ENCODE measurements around the gene ARHGDIG. TPM values are rescaled to one million over a fixed set of nuclear protein-coding genes. Genes with fewer than 3 reads are reported as not detected.

The ARHGDIG gene
- total RNA-seq, 4 donors from 2014 or later, result not detected

GRCh38 chr16:316741-317464 lies 36.5 kb downstream of the ARHGDIG start:
- Histone ChIP-seq H3K9me3 (no peaks in the 10 kb centered on the region), H3K4me1 (no peaks in the 10 kb centered on the region), H3K4me3 (no peak overlapping the region), H3K36me3 (peaks cover 0 to 45% (median 0%) of the 10 kb centered on the region in 3 donors), H3K27ac (no peak overlapping the region), H3K27me3 (no peaks in the 10 kb centered on the region)
- no peak for TF ChIP-seq POLR2A (IDR thresholded peaks at IDR 0.05)
- no peak for TF ChIP-seq EP300 (IDR thresholded peaks at IDR 0.05)
- no peak for TF ChIP-seq CTCF (IDR thresholded peaks at IDR 0.05)
- DNase-seq (ENCODE audit: low spot score in 2 of 2), result no peak
- WGBS, 2 donors, result 87% methylated on average over 18 to 19 of the region's 19 CpGs

- Histone ChIP-seq H3K36me3 (peaks cover 0 to 39% (median 0%) of the 10 kb centered on the region in 3 donors), H3K9me3 (no peaks in the 10 kb centered on the region), H3K4me3 (no peak overlapping the region), H3K27ac (no peak overlapping the region), H3K4me1 (no peaks in the 10 kb centered on the region), H3K27me3 (no peaks in the 10 kb centered on the region)
- 94 to 95% methylated on average over 5 of the region's 5 CpGs for WGBS, 2 donors
- DNase-seq (ENCODE audit: low spot score in 2 of 2), result no peak
- TF ChIP-seq POLR2A (IDR thresholded peaks at IDR 0.05) (no peak), EP300 (IDR thresholded peaks at IDR 0.05) (no peak), CTCF (IDR thresholded peaks at IDR 0.05) (no peak)
Measured at GRCh38 chr16:317583-317982, 37.2 kb downstream of the ARHGDIG start.

- Histone ChIP-seq H3K27ac (no peak overlapping the region), H3K4me3 (no peak overlapping the region), H3K27me3 (no peaks in the 10 kb centered on the region), H3K4me1 (no peaks in the 10 kb centered on the region), H3K9me3 (no peaks in the 10 kb centered on the region), H3K36me3 (peaks cover 0 to 29% (median 0%) of the 10 kb centered on the region in 3 donors)
- no peak for DNase-seq (ENCODE audit: low spot score in 2 of 2)
- TF ChIP-seq EP300 (IDR thresholded peaks at IDR 0.05), result no peak
- WGBS, 2 donors, result 83 to 85% methylated on average over 14 to 22 of the region's 22 CpGs
Measured at GRCh38 chr16:318628-319027, 38.2 kb downstream of the ARHGDIG start.

GRCh38 chr16:320206-320605 lies 39.8 kb downstream of the ARHGDIG start:
- WGBS, 2 donors, result 91 to 93% methylated on average over 5 of the region's 5 CpGs
- Histone ChIP-seq H3K27me3 (no peaks in the 10 kb centered on the region), H3K27ac (no peak overlapping the region), H3K9me3 (no peaks in the 10 kb centered on the region), H3K36me3 (peaks cover 0 to 20% (median 0%) of the 10 kb centered on the region in 3 donors), H3K4me3 (no peak overlapping the region), H3K4me1 (peaks cover 0 to 9% (median 4%) of the 10 kb centered on the region in 4 donors)
- TF ChIP-seq POLR2A (IDR thresholded peaks at IDR 0.05), result no peak
- no peak for TF ChIP-seq EP300 (IDR thresholded peaks at IDR 0.05)
- TF ChIP-seq CTCF (IDR thresholded peaks at IDR 0.05), result no peak
- no peak for DNase-seq (ENCODE audit: low spot score in 2 of 2)

- no peak for TF ChIP-seq EP300 (IDR thresholded peaks at IDR 0.05)
- WGBS, 2 donors, result 63 to 69% methylated on average over 9 of the region's 9 CpGs
- Histone ChIP-seq H3K36me3 (peaks cover 0 to 20% (median 0%) of the 10 kb centered on the region in 3 donors), H3K4me1 (peaks cover 0 to 17% (median 8%) of the 10 kb centered on the region in 4 donors), H3K27ac (no peak overlapping the region), H3K9me3 (no peaks in the 10 kb centered on the region), H3K27me3 (no peaks in the 10 kb centered on the region), H3K4me3 (no peak overlapping the region)
- DNase-seq (ENCODE audit: low spot score in 2 of 2), result no peak
Measured at GRCh38 chr16:321532-321931, 41.1 kb downstream of the ARHGDIG start.

GRCh38 chr16:322476-323143 lies 42.2 kb downstream of the ARHGDIG start:
- Histone ChIP-seq H3K4me3 (no peak overlapping the region), H3K9me3 (no peaks in the 10 kb centered on the region), H3K36me3 (peaks cover 0 to 14% (median 0%) of the 10 kb centered on the region in 3 donors), H3K27me3 (no peaks in the 10 kb centered on the region), H3K4me1 (peaks cover 0 to 28% (median 16%) of the 10 kb centered on the region in 4 donors), H3K27ac (no peak overlapping the region)
- WGBS, 2 donors, result 84 to 85% methylated on average over 13 of the region's 13 CpGs
- TF ChIP-seq CTCF (IDR thresholded peaks at IDR 0.05) (no peak), EP300 (IDR thresholded peaks at IDR 0.05) (no peak)
- DNase-seq (ENCODE audit: low spot score in 2 of 2), result no peak
